Activated naive CD8-positive, alpha-beta T cell treated with anti-CD3 and anti-CD28 coated beads, Interleukin-2, amount 10 ng/mL, durations not matched to agents 7 days and 5 days (primary cell): ENCODE measurements around the gene BCR. TPM values are rescaled to one million over a fixed set of nuclear protein-coding genes. Genes with fewer than 3 reads are reported as not detected.

Source experiments
- ATAC-seq: fragments of 150-1000 bp; cut with Tn5 transposase; one replicate; pipeline ENCODE4 v1.10.0; 2021; ENCODE audit warnings: low read depth, moderate library complexity
- POLR2A ChIA-PET: fragments of 350-600 bp; sonication (Branson Sonifier 250); formaldehyde crosslinking; loops from one replicate; lab custom pipeline; 2021; ENCODE audit warnings: antibody characterized with exemption; lab: Charles Lee
- DNase-seq: peaks from one replicate; pipeline ENCODE4 v3.0.0; 2021
- H3K27ac Mint-ChIP-seq: one replicate; pipeline ENCODE4 v1.8.0; 2022; ENCODE audit warnings: mild to moderate bottlenecking, mixed read lengths
- H3K27me3 Mint-ChIP-seq: one replicate; pipeline ENCODE4 v1.8.0; 2022; ENCODE audit warnings: mild to moderate bottlenecking, moderate library complexity, mixed read lengths
- H3K36me3 Mint-ChIP-seq: one replicate; pipeline ENCODE4 v1.8.0; 2021; ENCODE audit warnings: mild to moderate bottlenecking, mixed read lengths
- H3K4me1 Mint-ChIP-seq: one replicate; pipeline ENCODE4 v1.8.0; 2021; ENCODE audit warnings: mixed read lengths
- H3K4me3 Mint-ChIP-seq: one replicate; pipeline ENCODE4 v1.8.0; 2022; ENCODE audit warnings: mild to moderate bottlenecking, moderate library complexity, mixed read lengths
- H3K9me3 Mint-ChIP-seq: one replicate; pipeline ENCODE4 v1.8.0; 2021; ENCODE audit warnings: mixed read lengths
- total RNA-seq, 2 experiments: library from RNA; stranded (reverse); gene quantifications; one replicate each; pipeline ENCODE4 v1.2.3, GENCODE V29; 2021

The BCR gene
- total RNA-seq, 2 experiments from 2014 or later: 36.2 to 39.2 TPM

DNA sequence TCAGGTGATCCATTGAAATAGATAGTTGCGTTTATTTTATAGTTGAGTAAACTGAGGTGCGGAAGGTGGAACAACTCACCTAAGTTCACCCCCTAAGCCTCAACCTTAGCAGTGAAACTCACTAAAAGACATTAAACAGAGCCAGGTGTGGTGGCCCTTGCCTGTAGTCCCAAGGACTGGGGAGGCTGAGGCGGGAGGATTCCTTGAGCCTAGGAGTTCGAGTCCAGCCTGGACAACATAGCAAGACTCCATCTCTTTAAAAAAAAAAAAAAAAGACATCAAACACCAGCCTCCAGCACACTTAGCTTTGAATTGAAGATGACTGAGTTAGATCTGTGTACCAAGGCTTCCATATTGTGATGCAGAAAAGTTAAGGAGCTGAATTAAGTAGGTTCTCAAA, 35.9 kb upstream of the BCR start:
- Mint-ChIP-seq H3K4me3 (peak overlapping the region; percentile 78), H3K9me3 (no peaks in the 10 kb centered on the region), H3K4me1 (peaks cover 32% of the 10 kb centered on the region), H3K27me3 (no peaks in the 10 kb centered on the region), H3K27ac (no peak overlapping the region), H3K36me3 (peaks cover 2% of the 10 kb centered on the region)
- DNase-seq (no peak), ATAC-seq (no peak)
- POLR2A ChIA-PET: interaction anchor here (0.6 to 1.4 kb wide), 7 partner anchors 9 to 1283 kb away, joined by 3 to 6 read pairs (median 3); partner anchors contain the start of gene ADORA2A

DNA sequence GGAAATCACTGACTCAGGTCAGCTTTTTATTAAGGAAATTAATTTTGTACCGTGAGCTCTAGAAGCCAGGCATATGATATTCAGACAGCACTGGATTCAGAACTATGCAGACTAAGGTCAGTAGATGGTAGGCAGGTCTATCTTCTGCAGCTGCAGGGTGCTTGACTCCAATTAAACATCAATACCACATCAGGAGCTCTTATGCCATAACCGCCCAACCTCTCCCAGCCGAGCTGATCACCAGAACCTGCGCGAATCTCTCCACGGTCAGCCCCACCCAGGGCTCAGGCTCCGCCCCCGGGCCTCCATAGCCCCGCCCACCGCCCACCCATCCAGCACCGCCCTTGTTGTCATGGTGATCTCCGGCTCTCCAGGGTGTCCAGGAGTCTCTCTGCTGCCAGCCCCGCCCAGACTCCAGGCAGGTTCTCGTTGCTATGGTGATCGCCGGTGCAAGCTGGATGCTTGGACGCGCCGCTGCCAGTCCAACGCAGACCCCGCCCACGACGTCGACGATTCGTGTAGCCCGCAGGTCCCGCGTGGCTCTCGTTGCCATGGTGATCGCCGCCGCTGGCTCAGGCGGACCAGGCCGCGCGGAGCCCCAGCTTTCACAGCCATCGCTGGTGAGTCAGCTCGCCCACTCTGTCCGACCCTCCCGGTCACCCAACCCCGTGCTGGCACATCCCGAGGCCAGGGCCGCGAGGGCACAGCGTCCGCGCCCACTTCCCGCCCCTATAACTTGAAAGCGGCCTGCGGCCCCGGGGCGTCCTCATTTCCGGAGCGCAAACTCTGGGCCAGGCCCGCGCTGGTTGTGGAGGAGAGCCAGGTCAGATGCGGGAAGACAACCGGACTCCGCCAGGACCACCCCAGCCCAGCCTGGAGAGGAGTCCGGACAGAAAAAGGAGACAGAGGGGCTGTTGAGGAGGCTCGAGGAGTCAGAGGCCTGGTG, 35.1 kb upstream of the BCR start, which contains the start of gene RAB36:
Gene RAB36, plus strand, starts transcription at position 546 of the 946 bp plus-strand sequence. CDS start 1,140 bp downstream, outside the sequence.
- ATAC-seq: peak; percentile 40
- no peaks in the 10 kb centered on the region for H3K27me3 Mint-ChIP-seq
- peak within 1 kb of the TSS; percentile 78 for H3K4me3 Mint-ChIP-seq
- no peaks in the 10 kb centered on the region for H3K9me3 Mint-ChIP-seq
- peaks cover 2% of the 10 kb centered on the region for H3K36me3 Mint-ChIP-seq
- POLR2A ChIA-PET: interaction anchor here (0.7 to 1.4 kb wide), 4 partner anchors 8 to 1282 kb away, joined by 3 to 6 read pairs (median 4); partner anchors contain the start of gene ADORA2A
- H3K27ac Mint-ChIP-seq: peak within 1 kb of the TSS; percentile 54
- H3K4me1 Mint-ChIP-seq: peaks cover 28% of the 10 kb centered on the region
- DNase-seq: peak; percentile 85

DNA sequence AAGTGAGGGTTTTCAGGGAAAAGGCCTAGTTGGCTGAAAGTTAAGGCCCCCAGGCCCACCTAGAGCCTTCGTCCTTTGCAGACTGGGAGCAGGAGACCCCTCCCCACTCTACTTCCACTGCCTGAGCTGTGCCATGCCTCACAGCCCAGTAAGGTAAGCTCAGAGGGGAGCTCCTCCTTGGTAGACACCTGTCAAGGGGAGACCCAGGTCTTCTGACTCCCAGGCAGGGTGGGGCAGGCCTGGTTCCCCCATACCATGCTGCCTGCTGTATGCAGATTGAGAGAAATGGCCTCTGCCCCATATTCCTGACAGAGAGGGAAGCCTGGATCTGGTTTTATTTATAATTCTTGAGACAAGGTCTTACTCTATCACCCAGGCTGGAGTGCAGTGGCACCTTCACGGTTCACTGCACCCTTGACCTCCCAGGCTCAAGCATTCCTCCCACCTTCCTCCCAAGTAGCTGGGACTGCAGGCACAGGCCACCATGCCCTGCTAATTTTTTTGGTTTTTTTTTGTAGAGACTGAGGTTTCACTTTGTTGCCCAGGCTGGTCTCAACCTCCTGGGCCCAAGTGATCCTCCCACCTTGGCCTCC, 34.3 kb upstream of the BCR start:
- DNase-seq (no peak), ATAC-seq (no peak)
- Mint-ChIP-seq H3K4me1 (peaks cover 25% of the 10 kb centered on the region), H3K27me3 (no peaks in the 10 kb centered on the region), H3K36me3 (peaks cover 2% of the 10 kb centered on the region), H3K4me3 (no peak overlapping the region), H3K9me3 (no peaks in the 10 kb centered on the region), H3K27ac (no peak overlapping the region)
- POLR2A ChIA-PET: no interaction called here

DNA sequence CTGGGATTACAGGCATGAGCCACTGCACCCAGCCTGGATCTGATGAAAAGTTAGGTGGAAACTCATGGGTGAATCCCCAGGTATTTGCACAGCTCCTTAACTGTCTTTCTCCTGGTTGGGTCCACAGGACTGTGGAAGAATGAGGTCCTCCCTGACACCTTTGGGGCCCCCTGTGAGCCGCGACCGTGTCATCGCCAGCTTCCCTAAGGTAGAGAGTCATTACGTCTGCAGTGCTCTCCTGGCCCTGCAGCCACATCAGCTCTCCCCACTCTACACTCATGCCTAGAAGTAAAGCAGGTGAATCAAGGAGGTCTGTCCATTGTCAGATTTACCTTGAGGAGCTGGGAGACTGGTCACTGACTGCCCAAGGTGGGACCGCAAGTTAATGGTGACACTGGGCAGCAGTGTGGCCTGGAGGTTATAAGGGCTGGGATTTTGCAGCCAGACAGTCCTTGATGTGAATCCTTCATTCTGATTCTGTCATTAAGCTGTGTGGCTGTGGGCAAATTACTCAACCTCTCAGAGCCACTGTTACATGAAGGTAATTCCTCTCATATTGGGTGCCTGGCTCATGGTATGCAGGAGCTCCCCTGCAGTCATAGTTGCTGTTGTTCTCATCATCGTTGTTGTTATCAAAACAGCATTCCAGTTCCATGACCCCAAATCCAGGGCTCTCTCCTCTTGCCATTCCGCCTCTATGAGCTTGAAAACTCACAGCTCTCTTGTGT, 33.7 kb upstream of the BCR start:
- H3K27ac Mint-ChIP-seq: no peak overlapping the region
- POLR2A ChIA-PET: no interaction called here
- H3K27me3 Mint-ChIP-seq: no peaks in the 10 kb centered on the region
- H3K4me1 Mint-ChIP-seq: peaks cover 21% of the 10 kb centered on the region
- H3K4me3 Mint-ChIP-seq: no peak overlapping the region
- H3K9me3 Mint-ChIP-seq: no peaks in the 10 kb centered on the region
- no peak for ATAC-seq
- DNase-seq: no peak
- H3K36me3 Mint-ChIP-seq: peaks cover 2% of the 10 kb centered on the region

DNA sequence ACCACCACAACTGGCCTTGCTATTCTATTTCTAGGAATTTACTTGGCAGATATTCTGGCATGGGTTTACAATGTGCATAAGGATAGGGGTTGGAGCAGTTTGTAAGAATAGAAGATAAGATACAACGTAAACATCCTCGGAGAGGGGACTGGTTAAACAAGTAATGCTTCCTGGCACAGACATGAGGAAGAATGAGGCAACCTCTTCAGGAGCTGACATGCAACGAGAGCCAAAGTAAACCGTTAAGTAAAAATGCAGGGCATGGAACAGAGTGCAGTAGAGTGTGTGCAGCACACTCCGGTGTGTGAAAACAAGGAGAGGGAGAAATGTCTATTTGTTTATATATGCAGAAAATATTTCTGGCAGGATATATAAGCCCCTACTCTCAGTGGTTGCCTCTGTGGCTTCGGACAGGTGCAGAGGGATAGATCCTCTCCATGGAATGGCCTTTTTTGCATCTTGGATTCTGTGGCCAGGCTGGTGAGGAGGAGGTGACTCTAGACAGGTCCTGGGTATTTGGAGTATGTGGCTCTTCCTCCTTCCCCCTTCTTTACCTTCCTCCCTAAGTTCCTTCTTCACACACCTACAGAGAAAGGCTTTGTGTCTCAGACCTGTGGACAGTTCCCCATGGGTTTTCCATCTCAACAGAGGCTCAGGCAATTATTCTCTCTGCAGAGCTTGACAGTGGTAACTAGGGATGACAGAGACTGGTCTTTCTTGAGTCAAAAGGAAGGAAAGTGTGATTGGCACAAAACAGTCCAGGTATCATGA, 32.5 kb upstream of the BCR start:
- H3K27ac Mint-ChIP-seq: no peak overlapping the region
- ATAC-seq: no peak
- peaks cover 12% of the 10 kb centered on the region for H3K4me1 Mint-ChIP-seq
- H3K27me3 Mint-ChIP-seq: no peaks in the 10 kb centered on the region
- no peak for DNase-seq
- H3K36me3 Mint-ChIP-seq: peaks cover 2% of the 10 kb centered on the region
- no peaks in the 10 kb centered on the region for H3K9me3 Mint-ChIP-seq
- POLR2A ChIA-PET: interaction anchor here (0.5 kb wide), 1 partner anchor 458 kb away, joined by 4 read pairs; no protein-coding TSS in a partner anchor
- no peak overlapping the region for H3K4me3 Mint-ChIP-seq

DNA sequence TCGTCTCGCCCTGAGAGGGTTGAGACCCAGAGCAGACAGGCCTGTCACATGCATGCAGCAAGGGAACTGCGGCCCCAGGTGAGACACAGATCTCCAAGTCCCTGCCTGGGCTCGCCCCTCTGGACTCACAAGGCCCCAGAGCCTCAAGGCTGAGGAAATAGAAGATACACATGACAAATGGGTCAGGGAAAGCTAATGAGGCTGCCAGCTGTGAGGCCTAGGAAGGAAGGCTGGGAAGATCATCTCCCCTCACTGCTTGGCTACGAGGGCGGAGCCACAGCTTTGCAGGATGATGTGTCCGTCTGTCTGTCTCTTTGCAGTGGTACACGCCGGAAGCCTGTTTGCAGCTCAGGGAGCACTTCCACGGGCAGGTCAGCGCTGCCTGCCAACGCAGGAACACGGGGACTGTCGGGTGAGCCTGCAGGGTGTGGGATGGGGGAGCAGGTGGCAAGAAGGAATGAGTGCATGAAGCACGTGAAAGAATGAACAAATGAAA, 30.5 kb upstream of the BCR start:
- peak overlapping the region; percentile 42 for H3K27ac Mint-ChIP-seq
- POLR2A ChIA-PET: no interaction called here

DNA sequence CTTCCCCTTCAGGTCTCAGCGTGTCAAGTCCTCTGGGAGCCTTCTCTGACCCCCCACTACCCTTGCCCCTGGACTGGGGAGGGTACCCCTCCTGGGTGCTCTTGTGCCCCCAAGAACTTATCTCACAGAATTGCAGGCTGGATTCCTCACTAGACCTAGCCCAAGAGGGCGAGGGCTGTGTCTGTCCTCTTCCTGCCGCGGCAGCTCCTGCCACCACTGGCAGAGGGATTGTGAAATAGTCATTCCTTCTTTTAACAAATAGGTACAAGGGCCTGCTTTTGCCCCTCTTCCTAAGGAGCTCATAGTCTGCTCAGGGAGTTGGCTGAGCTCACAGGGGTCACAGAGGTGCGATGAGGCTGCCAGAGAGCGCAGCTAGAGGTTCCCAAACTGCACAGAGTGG, 29.5 kb upstream of the BCR start:
- ATAC-seq: no peak
- no peaks in the 10 kb centered on the region for H3K36me3 Mint-ChIP-seq
- POLR2A ChIA-PET: no interaction called here
- DNase-seq: no peak
- no peaks in the 10 kb centered on the region for H3K27me3 Mint-ChIP-seq
- H3K4me1 Mint-ChIP-seq: peaks cover 16% of the 10 kb centered on the region
- H3K27ac Mint-ChIP-seq: no peak overlapping the region
- H3K4me3 Mint-ChIP-seq: no peak overlapping the region
- no peaks in the 10 kb centered on the region for H3K9me3 Mint-ChIP-seq

More for the DNA sequence above, 30.5 kb upstream of the BCR start:
- Mint-ChIP-seq H3K4me3 (no peak overlapping the region), H3K9me3 (no peaks in the 10 kb centered on the region), H3K36me3 (no peaks in the 10 kb centered on the region), H3K4me1 (peaks cover 18% of the 10 kb centered on the region), H3K27me3 (no peaks in the 10 kb centered on the region)
- DNase-seq (no peak), ATAC-seq (no peak)

DNA sequence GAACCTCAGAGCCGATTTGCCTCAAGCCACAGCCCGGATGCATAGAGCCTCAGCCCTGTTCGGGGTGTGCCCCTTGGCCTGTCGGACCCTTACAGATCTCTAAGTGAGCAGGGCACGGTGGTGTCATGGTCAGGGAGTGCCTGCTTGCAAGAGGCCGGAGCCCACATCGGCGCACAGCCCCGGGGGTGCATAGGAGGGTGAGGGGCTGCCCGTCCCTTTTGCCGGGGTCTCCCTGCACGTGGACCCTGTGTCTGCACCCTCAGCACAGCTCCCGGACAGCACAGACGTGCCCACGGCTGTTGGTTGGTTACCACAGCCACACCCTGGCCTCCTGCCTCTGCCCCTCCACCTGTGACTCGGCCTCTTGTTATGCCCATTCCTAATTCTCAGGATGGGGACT, 28.5 kb upstream of the BCR start:
- H3K36me3 Mint-ChIP-seq: no peaks in the 10 kb centered on the region
- POLR2A ChIA-PET: no interaction called here
- no peak overlapping the region for H3K27ac Mint-ChIP-seq
- peaks cover 16% of the 10 kb centered on the region for H3K4me1 Mint-ChIP-seq
- DNase-seq: no peak
- no peak for ATAC-seq
- no peaks in the 10 kb centered on the region for H3K9me3 Mint-ChIP-seq
- no peak overlapping the region for H3K4me3 Mint-ChIP-seq
- no peaks in the 10 kb centered on the region for H3K27me3 Mint-ChIP-seq

DNA sequence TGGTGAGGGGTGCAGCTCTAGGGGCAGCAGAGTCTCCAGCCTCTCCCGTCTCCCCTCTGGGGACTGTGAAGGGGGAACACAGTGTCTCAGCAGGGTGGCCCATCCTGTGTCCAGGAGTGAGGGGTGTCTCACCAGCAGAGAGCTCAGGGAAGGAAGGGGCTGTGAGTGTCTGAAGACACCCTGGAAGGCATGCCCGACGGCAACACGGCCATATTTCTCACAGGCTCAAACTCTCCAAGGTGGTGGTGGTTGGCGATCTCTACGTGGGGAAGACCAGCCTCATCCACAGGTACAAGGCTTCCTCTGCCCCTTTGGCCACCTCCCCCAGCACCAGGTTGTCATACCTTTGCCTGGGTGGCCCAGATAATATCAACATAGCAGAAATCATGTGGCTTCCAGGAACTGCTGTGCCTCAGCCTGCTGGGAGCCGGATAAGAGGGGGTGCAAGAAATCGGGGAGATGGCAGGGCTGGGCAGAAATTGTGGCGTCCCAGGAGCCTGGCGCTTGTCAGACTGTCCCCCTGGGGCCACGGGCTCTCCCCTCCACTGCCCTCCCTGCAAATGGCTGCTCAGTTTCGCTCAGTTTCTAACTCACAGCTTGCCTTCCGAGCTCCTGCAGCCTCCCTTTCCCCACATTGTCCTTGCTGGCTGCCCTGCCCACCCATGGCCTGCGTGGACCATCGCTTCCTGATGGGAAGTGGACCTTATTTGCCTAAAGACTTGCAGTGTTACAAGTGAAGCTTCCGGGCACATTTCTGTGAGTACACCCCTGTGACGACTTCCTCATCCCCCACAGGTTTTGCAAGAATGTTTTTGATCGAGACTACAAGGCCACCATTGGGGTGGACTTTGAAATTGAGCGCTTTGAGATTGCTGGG, 27.8 kb upstream of the BCR start:
- DNase-seq: no peak
- H3K27me3 Mint-ChIP-seq: no peaks in the 10 kb centered on the region
- ATAC-seq: peak; percentile 38
- peak overlapping the region; percentile 77 for H3K27ac Mint-ChIP-seq
- H3K9me3 Mint-ChIP-seq: no peaks in the 10 kb centered on the region
- peaks cover 16% of the 10 kb centered on the region for H3K4me1 Mint-ChIP-seq
- H3K36me3 Mint-ChIP-seq: no peaks in the 10 kb centered on the region
- H3K4me3 Mint-ChIP-seq: peak overlapping the region; percentile 30
- POLR2A ChIA-PET: interaction anchor here (0.8 to 1.8 kb wide), 3 partner anchors 8 to 11 kb away, joined by 4 to 6 read pairs (median 4); partner anchors contain the start of gene RSPH14

DNA sequence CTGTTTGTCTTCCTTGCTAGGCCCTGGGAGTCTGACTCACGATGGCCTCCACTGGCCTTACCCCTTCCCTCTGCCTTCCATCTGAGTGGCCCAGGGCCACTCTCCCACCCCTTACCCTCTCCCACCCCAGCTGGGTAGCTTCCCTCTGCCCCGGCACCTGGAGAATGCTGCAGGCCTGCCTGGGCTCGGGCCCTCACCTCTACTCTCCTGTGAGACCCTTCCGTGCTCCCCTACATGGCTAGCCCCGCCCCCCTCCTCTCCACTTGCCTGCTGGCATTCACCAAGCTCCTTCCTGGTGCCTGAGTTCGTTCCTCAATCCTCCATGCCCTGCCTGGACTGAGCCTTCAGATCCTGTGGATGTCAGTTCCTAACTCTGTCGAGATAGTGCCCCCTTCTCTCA, 26.3 kb upstream of the BCR start:
- Mint-ChIP-seq H3K4me1 (peaks cover 15% of the 10 kb centered on the region), H3K27me3 (no peaks in the 10 kb centered on the region), H3K36me3 (no peaks in the 10 kb centered on the region), H3K9me3 (no peaks in the 10 kb centered on the region), H3K4me3 (no peak overlapping the region), H3K27ac (peak overlapping the region; percentile 77)
- POLR2A ChIA-PET: interaction anchor here (0.9 to 1.8 kb wide), 3 partner anchors 10 to 12 kb away, joined by 3 to 6 read pairs (median 4); partner anchors contain the start of gene RSPH14
- DNase-seq (no peak), ATAC-seq (no peak)

DNA sequence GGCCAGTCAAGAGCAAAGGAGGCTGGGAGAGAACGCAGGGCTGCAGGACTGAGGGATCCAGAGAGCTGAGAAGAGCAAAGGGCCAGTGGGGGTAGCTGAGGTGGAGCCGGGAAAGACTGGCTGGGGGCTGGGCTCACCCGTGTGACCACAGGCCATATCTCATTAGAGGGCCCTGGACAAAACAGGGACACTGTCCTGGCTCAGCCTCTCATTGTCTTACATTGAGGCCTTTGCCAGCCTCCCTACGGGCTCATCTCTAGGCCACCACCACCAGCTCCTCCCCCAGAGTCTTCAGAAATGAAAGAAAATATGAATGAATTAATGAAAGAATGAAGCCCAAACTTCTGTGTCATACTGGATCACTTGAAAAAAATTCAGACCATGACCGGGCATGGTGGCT, 25.8 kb upstream of the BCR start:
- DNase-seq (no peak), ATAC-seq (no peak)
- H3K27ac Mint-ChIP-seq: no peak overlapping the region
- no peaks in the 10 kb centered on the region for H3K27me3 Mint-ChIP-seq
- peaks cover 15% of the 10 kb centered on the region for H3K4me1 Mint-ChIP-seq
- H3K36me3 Mint-ChIP-seq: no peaks in the 10 kb centered on the region
- POLR2A ChIA-PET: interaction anchor here (0.9 to 1.8 kb wide), 2 partner anchors 10 to 13 kb away, joined by 3 to 6 read pairs; partner anchors contain the start of gene RSPH14
- no peaks in the 10 kb centered on the region for H3K9me3 Mint-ChIP-seq
- no peak overlapping the region for H3K4me3 Mint-ChIP-seq
